Measurements from ENCODE around the gene ADGRG6.

- TF ChIP-seq EZH2 (IDR thresholded peaks at IDR 0.05; ENCODE audit: insufficient read depth, poor library complexity, severe bottlenecking) (no peak), EZH2phosphoT487 (IDR thresholded peaks at IDR 0.05; ENCODE audit: insufficient read depth, low read depth) (no peak)
Measured at GRCh38 chr6:142336183-142336582, 34.4 kb downstream of the ADGRG6 start.
